Progenitor cell of endocrine pancreas (in vitro differentiated cells): ENCODE results near the gene ABHD16B. TPM values are rescaled to one million over a fixed set of nuclear protein-coding genes. Genes with fewer than 3 reads are reported as not detected.

Source experiments
- DNase-seq: peaks from one replicate; pipeline ENCODE4 v3.0.0; 2021; ENCODE audit warnings: low spot score; ENCODE audit not compliant: unreplicated experiment
- H3K27ac Mint-ChIP-seq: 2 replicates; pipeline ENCODE4 v1.8.0; 2021; ENCODE audit warnings: mild to moderate bottlenecking, moderate library complexity, mixed read lengths
- H3K27me3 Mint-ChIP-seq: 2 replicates; pipeline ENCODE4 v1.8.0; 2021; ENCODE audit warnings: mixed read lengths
- H3K36me3 Mint-ChIP-seq: 2 replicates; pipeline ENCODE4 v1.8.0; 2022; ENCODE audit warnings: mixed read lengths; ENCODE audit not compliant: insufficient read depth
- H3K4me1 Mint-ChIP-seq: 2 replicates; pipeline ENCODE4 v1.8.0; 2021; ENCODE audit warnings: low read depth, mixed read lengths
- H3K4me3 Mint-ChIP-seq: 2 replicates; pipeline ENCODE4 v1.8.0; 2021; ENCODE audit warnings: low read depth, mild to moderate bottlenecking, moderate library complexity, mixed read lengths
- H3K9me3 Mint-ChIP-seq: 2 replicates; pipeline ENCODE4 v1.8.0; 2021; ENCODE audit warnings: low read depth, mixed read lengths
- CTCF ChIP-seq: fragments of 200-600 bp; sonication (generic); IDR thresholded peaks from one replicate; pipeline ENCODE4 v1.5.0; 2021; ENCODE audit warnings: antibody characterized with exemption, mild to moderate bottlenecking; ENCODE audit not compliant: unreplicated experiment
- total RNA-seq: library from RNA; stranded (reverse); gene quantifications from 2 replicates; pipeline ENCODE4 v1.2.1, GENCODE V29; 2021

Gene ABHD16B
- total RNA-seq, 1 donor from 2014 or later, result not detected

- peaks cover 3% of the 10 kb centered on the region for H3K36me3 Mint-ChIP-seq
Observed at GRCh38 chr20:63828545-63828944, 32.8 kb upstream of the ABHD16B start.

GRCh38 chr20:63828951-63829350 is 32.3 kb upstream of the ABHD16B start:
- Mint-ChIP-seq H3K4me3 (peak overlapping the region; percentile 82), H3K27ac (no peak overlapping the region), H3K27me3 (peaks cover 3% of the 10 kb centered on the region), H3K36me3 (peaks cover 1% of the 10 kb centered on the region), H3K4me1 (peaks cover 32% of the 10 kb centered on the region), H3K9me3 (no peaks in the 10 kb centered on the region)
- no peak for DNase-seq
- TF ChIP-seq CTCF, result no peak

More at GRCh38 chr20:63828545-63828944, 32.8 kb upstream of the ABHD16B start:
- Mint-ChIP-seq H3K27ac (no peak overlapping the region), H3K27me3 (peaks cover 2% of the 10 kb centered on the region), H3K9me3 (no peaks in the 10 kb centered on the region), H3K4me3 (peak overlapping the region; percentile 82), H3K4me1 (peaks cover 32% of the 10 kb centered on the region)
- DNase-seq, result no peak
- no peak for TF ChIP-seq CTCF

DNA sequence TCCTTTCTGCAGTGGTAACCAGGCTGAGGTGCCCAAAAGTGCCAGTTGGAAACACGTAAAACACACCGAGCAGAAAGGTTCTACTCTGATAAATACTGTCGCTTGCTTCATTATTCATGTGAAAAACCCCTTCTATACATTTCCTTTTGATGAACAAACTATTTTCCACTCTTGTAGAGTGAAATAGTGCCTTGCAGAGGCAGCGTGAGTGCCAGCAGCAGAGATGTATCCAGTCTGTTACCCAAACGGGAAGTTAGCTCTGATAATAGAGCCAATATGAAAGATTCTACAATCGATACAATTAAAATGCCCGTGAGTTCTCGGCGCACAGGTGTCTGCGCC is 31.7 kb upstream of the ABHD16B start:
- Mint-ChIP-seq H3K27me3 (peaks cover 3% of the 10 kb centered on the region), H3K4me1 (peaks cover 30% of the 10 kb centered on the region), H3K27ac (peak overlapping the region; percentile 92), H3K9me3 (no peaks in the 10 kb centered on the region), H3K4me3 (peak overlapping the region; percentile 82), H3K36me3 (peaks cover 1% of the 10 kb centered on the region)
- no peak for TF ChIP-seq CTCF
- no peak for DNase-seq

DNA sequence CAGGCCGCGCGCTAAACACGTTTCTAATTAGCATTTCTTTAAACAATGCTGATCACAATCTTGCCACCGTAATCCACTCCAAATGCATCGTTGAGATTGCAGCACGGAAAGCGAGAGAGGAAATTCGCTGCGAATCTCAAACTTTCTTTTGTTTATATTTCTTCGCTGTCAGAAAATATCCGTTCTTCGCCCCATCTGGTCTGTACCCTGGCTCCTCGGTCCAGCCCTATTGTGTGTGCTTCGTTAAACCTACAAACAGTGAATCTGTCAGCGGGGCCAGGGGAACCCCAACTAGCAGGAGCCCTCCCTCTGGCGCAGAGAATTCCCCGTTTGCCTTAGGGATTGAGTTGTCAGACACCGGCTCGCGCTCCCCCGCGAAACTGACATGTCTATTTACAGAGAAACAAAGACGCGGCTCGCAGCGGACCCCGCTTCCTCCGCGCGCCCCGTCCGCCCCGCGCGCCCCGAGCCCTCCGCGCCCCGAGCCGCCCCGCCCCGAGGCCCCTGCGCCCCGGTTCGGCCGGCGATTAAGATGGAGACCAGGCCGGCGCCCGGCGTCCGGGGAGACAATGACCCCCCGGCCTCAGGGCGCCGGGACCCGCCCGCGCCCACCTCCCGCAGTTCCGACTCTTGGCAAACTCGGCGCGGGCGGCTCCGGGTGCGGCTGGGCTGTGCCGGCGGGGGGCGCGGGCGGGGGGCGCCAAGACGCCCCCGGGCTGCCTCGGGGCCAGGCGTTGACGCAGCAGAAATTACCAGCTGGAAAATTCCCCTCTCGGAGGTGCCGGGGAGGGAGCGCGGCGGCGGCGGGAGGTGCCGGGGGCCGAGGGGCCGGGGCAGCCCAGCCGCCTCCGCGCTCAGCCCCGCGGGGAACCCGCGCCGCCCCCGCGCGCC is 31.1 kb upstream of the ABHD16B start:
- Mint-ChIP-seq H3K4me3 (peak overlapping the region; percentile 82), H3K27ac (peak overlapping the region; percentile 92), H3K36me3 (peaks cover 1% of the 10 kb centered on the region), H3K9me3 (no peaks in the 10 kb centered on the region), H3K4me1 (peaks cover 32% of the 10 kb centered on the region), H3K27me3 (peaks cover 3% of the 10 kb centered on the region)
- TF ChIP-seq CTCF, result no peak
- DNase-seq, result no peak

DNA sequence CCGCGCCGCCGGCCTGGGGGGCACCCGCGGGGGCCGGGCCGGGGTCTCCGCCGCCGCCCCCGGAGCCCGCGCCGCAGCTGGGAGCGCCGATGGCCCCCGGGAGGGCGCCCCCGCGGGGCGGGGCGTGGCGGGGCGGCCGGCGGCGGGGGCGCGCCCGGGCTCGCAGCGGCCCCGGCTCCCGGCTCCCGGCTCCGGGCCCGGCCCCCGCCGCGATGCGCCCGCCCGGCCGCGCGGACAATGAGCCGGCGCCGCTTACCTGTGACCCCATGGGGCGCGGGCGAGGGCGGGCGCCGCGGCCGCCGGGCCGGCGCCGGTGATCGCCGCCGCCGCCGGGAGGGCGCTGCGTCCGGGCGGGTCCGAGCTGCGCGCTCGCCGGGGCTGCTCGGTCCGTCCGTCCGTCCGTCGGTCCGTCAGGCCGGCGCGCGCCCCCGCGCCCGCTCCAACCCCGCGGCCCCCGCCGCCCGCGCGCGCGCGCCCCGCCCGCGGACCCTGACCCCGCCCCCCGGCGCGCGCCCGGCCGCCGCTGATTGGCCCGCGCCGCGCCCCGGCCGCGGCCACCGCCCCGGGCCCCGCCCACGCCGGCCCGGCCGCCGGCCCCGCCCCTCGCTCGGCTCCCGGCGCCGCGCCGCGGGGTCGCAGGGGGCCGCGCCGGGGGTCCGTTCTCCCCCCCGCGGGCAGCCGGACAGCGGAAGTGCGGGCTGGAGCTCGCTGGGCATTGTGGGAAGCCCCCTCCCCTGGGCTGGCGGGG is 30.3 kb upstream of the ABHD16B start, which contains the start of gene ZBTB46:
Gene ZBTB46 (minus strand): TSS at position 424 of the 748 bp plus-strand sequence. CDS start 40,507 bp downstream, outside the sequence.
- DNase-seq, result no peak
- Mint-ChIP-seq H3K27ac (peak within 1 kb of the TSS; percentile 92), H3K27me3 (peaks cover 3% of the 10 kb centered on the region), H3K4me3 (peak within 1 kb of the TSS; percentile 82), H3K36me3 (peaks cover 1% of the 10 kb centered on the region), H3K9me3 (no peaks in the 10 kb centered on the region), H3K4me1 (peaks cover 28% of the 10 kb centered on the region)
- TF ChIP-seq CTCF, result no peak
